K562 (cell line): ENCODE data around the gene KIFC3. TPM values are rescaled to one million over a fixed set of nuclear protein-coding genes. Genes with fewer than 3 reads are reported as not detected.

ENCODE experiments used
- BRD4 ChIP-seq: fragments of 200-600 bp; sonication (generic); IDR thresholded peaks from 2 replicates; pipeline ENCODE4 v1.6.1; 2017; ENCODE audit warnings: inconsistent platforms
- CUX1 ChIP-seq: fragments of 200-800 bp; sonication (Bioruptor generic); IDR thresholded peaks from 2 replicates; pipeline ENCODE4 v1.6.1; 2016; ENCODE audit warnings: missing genetic modification characterization, missing compliant biosample characterization
- FOS ChIP-seq: IDR thresholded peaks from 3 replicates; pipeline ENCODE4 v1.6.1; 2011; ENCODE audit not compliant: insufficient read length; ENCODE audit errors: extremely low read depth
- L3MBTL2 ChIP-seq: fragments of 450-650 bp; IDR thresholded peaks from 2 replicates; pipeline ENCODE4 v1.6.1; 2016; ENCODE audit warnings: mild to moderate bottlenecking, moderate library complexity
- MTF1 ChIP-seq: fragments of 250-450 bp; sonication (Bioruptor Pico); IDR thresholded peaks from 2 replicates; pipeline ENCODE4 v1.9.0; 2021; ENCODE audit warnings: moderate library complexity, mild to moderate bottlenecking, inconsistent platforms, borderline replicate concordance
- PYGO2 ChIP-seq: fragments of 450-650 bp; IDR thresholded peaks from 2 replicates; pipeline ENCODE4 v1.6.1; 2016; ENCODE audit warnings: mild to moderate bottlenecking, missing genetic modification characterization, moderate library complexity, missing compliant biosample characterization
- RAD51 ChIP-seq: fragments of 450-650 bp; IDR thresholded peaks from 2 replicates; pipeline ENCODE4 v1.7.1; 2016; ENCODE audit warnings: low read depth, mild to moderate bottlenecking, borderline replicate concordance
- SRF ChIP-seq, 2 experiments: fragments of 250-450, 450-650 bp in 1 of 2; sonication (Bioruptor Pico) in 1 of 2; sonication (generic) in 1 of 2; formaldehyde crosslinking; IDR thresholded peaks; 2 replicates each; pipeline versions ENCODE4 v1.5.0 to v1.5.1; 2020 to 2022; ENCODE audit warnings: mild to moderate bottlenecking in 1 of 2, missing genetic modification reagents in 1 of 2
- ZNF75A ChIP-seq: fragments of 450-650 bp; formaldehyde crosslinking; IDR thresholded peaks from 2 replicates; pipeline ENCODE4 v1.4.0; 2020; ENCODE audit warnings: mild to moderate bottlenecking
- polyA plus RNA-seq, 8 experiments: library from polyadenylated mRNA; depleted of rRNA in 4 of 8; stranded (reverse) in 5 of 8; unstranded in 3 of 8; fragments of >200 nt; fragmentation: Nextera tagmentation in 2 of 8; fragmentation: Illumina TruSeq in 1 of 8; extraction: Ambion mirVana in 2 of 8; extraction: Trizol in 1 of 8; gene quantifications; 2 replicates each; pipeline versions ENCODE4 v1.2.1 to v1.2.3, GENCODE V29; 2011 to 2014; ENCODE audit warnings: inconsistent platforms in 1 of 8, missing spikeins in 1 of 8
- total RNA-seq, 7 experiments: library from RNA; depleted of rRNA in 6 of 7; stranded (reverse); fragments of >200 nt in 6 of 7; fragmentation: Illumina TruSeq in 2 of 7; extraction: Trizol in 2 of 7; gene quantifications; 2 replicates each; pipeline versions ENCODE4 v1.2.1 to v1.2.3, GENCODE V29; 2011 to 2021; ENCODE audit warnings: low replicate concordance in 1 of 7
- TF ChIP-seq, protein P1 (sequence below), 2 experiments: fragments of 450-650 bp; IDR thresholded peaks; 2 replicates each; pipeline ENCODE4 v1.6.1; 2016; ENCODE audit warnings: mild to moderate bottlenecking in 2 of 2, borderline replicate concordance in 1 of 2, low read depth in 1 of 2, moderate library complexity in 1 of 2
- TF ChIP-seq, protein P2 (sequence below): fragments of 250-450 bp; sonication (Bioruptor Pico); IDR thresholded peaks from 2 replicates; pipeline ENCODE4 v1.8.0; 2022; ENCODE audit warnings: moderate library complexity, mild to moderate bottlenecking, inconsistent platforms

The KIFC3 gene
- total and polyA plus RNA-seq, 9 of the 15 experiments (the other 6 are each of a cell fraction or from before 2014, with no cell fraction given), result 0.23 to 105 (median 26.2) TPM

- TF ChIP-seq, protein P1, sequence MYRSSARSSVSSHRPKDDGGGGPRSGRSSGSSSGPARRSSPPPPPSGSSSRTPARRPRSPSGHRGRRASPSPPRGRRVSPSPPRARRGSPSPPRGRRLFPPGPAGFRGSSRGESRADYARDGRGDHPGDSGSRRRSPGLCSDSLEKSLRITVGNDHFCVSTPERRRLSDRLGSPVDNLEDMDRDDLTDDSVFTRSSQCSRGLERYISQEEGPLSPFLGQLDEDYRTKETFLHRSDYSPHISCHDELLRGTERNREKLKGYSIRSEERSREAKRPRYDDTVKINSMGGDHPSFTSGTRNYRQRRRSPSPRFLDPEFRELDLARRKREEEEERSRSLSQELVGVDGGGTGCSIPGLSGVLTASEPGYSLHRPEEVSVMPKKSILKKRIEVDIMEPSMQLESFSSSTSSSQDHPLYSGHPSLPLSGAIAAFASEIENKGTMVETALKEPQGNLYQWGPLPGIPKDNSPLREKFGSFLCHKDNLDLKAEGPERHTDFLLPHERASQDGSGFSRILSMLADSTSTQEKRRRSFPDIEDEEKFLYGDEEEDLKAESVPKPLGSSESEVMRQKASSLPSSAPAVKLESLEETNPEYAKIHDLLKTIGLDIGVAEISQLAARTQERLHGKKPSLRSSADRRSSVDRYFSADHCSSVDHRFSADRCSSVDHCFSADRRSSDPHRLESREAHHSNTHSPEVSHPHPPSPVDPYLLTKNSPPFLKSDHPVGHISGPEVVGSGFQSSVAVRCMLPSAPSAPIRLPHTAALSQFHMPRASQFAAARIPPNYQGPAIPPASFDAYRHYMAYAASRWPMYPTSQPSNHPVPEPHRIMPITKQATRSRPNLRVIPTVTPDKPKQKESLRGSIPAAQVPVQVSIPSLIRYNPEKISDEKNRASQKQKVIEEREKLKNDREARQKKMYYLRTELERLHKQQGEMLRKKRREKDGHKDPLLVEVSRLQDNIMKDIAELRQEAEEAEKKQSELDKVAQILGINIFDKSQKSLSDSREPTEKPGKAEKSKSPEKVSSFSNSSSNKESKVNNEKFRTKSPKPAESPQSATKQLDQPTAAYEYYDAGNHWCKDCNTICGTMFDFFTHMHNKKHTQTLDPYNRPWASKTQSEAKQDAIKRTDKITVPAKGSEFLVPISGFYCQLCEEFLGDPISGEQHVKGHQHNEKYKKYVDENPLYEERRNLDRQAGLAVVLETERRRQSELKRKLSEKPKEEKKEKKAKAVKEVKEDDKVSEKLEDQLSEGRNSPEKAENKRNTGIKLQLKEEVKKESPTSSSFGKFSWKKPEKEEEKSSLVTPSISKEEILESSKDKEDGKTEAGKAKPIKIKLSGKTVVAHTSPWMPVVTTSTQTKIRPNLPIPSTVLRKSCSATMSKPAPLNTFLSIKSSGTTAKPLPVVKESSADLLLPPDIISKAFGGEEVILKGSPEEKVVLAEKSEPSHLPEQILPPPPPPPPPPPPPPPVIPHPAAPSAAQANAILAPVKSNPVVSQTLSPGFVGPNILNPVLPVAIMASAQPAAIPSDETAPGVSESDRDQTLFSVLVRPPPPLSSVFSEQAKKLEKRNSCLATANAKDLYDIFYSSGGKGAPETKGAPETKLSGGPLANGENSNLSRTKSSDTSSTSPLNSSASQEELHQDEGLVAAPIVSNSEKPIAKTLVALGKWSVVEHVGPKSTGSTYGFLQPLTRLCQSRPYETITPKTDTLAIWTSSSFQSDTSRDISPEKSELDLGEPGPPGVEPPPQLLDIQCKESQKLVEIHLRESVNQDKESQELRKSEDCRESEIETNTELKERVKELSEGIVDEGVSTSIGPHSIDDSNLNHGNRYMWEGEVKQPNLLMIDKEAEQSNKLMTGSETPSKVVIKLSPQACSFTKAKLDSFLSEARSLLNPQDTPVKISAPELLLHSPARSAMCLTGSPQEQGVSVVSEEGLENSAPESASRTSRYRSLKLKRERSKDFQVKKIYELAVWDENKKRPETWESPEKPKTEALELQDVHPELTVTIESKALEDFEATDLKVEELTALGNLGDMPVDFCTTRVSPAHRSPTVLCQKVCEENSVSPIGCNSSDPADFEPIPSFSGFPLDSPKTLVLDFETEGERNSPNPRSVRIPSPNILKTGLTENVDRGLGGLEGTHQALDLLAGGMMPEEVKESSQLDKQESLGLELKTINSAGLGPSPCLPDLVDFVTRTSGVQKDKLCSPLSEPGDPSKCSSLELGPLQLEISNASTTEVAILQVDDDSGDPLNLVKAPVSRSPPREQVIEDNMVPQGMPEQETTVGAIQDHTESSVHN (IDR thresholded peaks at IDR 0.05; ENCODE audit: borderline replicate concordance in 1 of 2, low read depth in 1 of 2), result 0 out of 4 replicates have a peak, but pooled peaks of 1 of the 2 experiments have one; percentile 46
- TF ChIP-seq BRD4, result no peak
- TF ChIP-seq L3MBTL2, result no peak
- TF ChIP-seq SRF (CRISPR knock-in tag; IDR thresholded peaks at IDR 0.05), result no peak
- TF ChIP-seq, protein P2, sequence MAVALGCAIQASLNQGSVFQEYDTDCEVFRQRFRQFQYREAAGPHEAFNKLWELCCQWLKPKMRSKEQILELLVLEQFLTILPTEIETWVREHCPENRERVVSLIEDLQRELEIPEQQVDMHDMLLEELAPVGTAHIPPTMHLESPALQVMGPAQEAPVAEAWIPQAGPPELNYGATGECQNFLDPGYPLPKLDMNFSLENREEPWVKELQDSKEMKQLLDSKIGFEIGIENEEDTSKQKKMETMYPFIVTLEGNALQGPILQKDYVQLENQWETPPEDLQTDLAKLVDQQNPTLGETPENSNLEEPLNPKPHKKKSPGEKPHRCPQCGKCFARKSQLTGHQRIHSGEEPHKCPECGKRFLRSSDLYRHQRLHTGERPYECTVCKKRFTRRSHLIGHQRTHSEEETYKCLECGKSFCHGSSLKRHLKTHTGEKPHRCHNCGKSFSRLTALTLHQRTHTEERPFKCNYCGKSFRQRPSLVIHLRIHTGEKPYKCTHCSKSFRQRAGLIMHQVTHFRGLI, result no peak
- TF ChIP-seq RAD51, result no peak
- TF ChIP-seq CUX1, result no peak
- TF ChIP-seq PYGO2, result no peak
- TF ChIP-seq ZNF75A (CRISPR knock-in tag), result no peak
- no peak for TF ChIP-seq FOS
- no peak for TF ChIP-seq MTF1
Observed at GRCh38 chr16:57800200-57801097, 1.8 kb downstream of the KIFC3 start (continued).
